Right atrium auricular region (tissue), 2 donors: ENCODE measurements around the gene POLRMT. TPM values are rescaled to one million over a fixed set of nuclear protein-coding genes. Genes with fewer than 3 reads are reported as not detected.

Source experiments
- DNase-seq: peaks from one replicate; pipeline ENCODE4 v3.0.0-alpha.2; 2019; ENCODE audit warnings: low spot score
- H3K27ac ChIP-seq, 2 donors: fragments of 200-600 bp; sonication (generic); 1 replicate in 1 of 2; 2 replicates in 1 of 2; pipeline ENCODE4 v1.5.1; 2016 to 2019
- H3K27me3 ChIP-seq, 2 donors: fragments of 200-600 bp; sonication (generic); one replicate each; pipeline versions ENCODE4 v1.5.1 to v1.6.0; 2017 to 2019
- H3K36me3 ChIP-seq: fragments of 200-600 bp; sonication (generic); one replicate; pipeline ENCODE4 v1.5.1; 2016
- H3K4me1 ChIP-seq, 2 donors: fragments of 200-600 bp; sonication (generic); one replicate each; pipeline versions ENCODE4 v1.5.1 to v1.6.0; 2017 to 2019
- H3K4me3 ChIP-seq, 2 donors: fragments of 200-600 bp; sonication (generic); 1 replicate in 1 of 2; 2 replicates in 1 of 2; pipeline ENCODE4 v1.5.1; 2017 to 2019; ENCODE audit warnings: mild to moderate bottlenecking in 1 of 2, moderate library complexity in 1 of 2
- H3K9me3 ChIP-seq, 2 donors: fragments of 200-600 bp; sonication (generic); one replicate each; pipeline ENCODE4 v1.5.1; 2019
- CTCF ChIP-seq, 2 donors: fragments of 200-600 bp; sonication (generic); IDR thresholded peaks; one replicate each; pipeline ENCODE4 v1.5.1; 2019; ENCODE audit warnings: antibody characterized with exemption in 2 of 2
- total RNA-seq, 2 donors: library from RNA; depleted of rRNA; stranded (reverse); fragments of >200 nt; gene quantifications; one replicate each; pipeline ENCODE4 v1.1.0, GENCODE V29; 2016

The POLRMT gene
- total RNA-seq, 2 donors from 2014 or later: 24.5 to 30.4 TPM

- Histone ChIP-seq H3K27ac (peak overlapping the region; percentile 96 to 97), H3K4me3 (peak overlapping the region; percentile 34 to 98), H3K9me3 (no peaks in the 10 kb centered on the region), H3K4me1 (peaks cover 0 to 76% of the 10 kb centered on the region in 2 donors), H3K36me3 (peaks cover 17% of the 10 kb centered on the region), H3K27me3 (no peaks in the 10 kb centered on the region)
- no peak for TF ChIP-seq CTCF (IDR thresholded peaks at IDR 0.05)
- DNase-seq: no peak
Measured at GRCh38 chr19:574658-575526, 58.4 kb downstream of the POLRMT start.

GRCh38 chr19:573519-573825, 59.9 kb downstream of the POLRMT start:
- TF ChIP-seq CTCF (IDR thresholded peaks at IDR 0.05): no peak
- H3K27ac ChIP-seq: peak overlapping the region; percentile 96 to 97
- no peak for DNase-seq

GRCh38 chr19:572743-573518, 60.4 kb downstream of the POLRMT start:
- Histone ChIP-seq H3K9me3 (no peaks in the 10 kb centered on the region), H3K36me3 (peaks cover 4% of the 10 kb centered on the region), H3K27me3 (no peaks in the 10 kb centered on the region), H3K27ac (peak overlapping the region; percentile 96 to 97), H3K4me3 (peak overlapping the region; percentile 98 to 99), H3K4me1 (peaks cover 0 to 60% of the 10 kb centered on the region in 2 donors)
- TF ChIP-seq CTCF (IDR thresholded peaks at IDR 0.05): no peak
- DNase-seq: no peak

More at GRCh38 chr19:573519-573825, 59.9 kb downstream of the POLRMT start:
- no peaks in the 10 kb centered on the region for H3K27me3 ChIP-seq
- H3K36me3 ChIP-seq: peaks cover 9% of the 10 kb centered on the region
- peak overlapping the region; percentile 98 to 99 for H3K4me3 ChIP-seq
- peaks cover 0 to 66% of the 10 kb centered on the region in 2 donors for H3K4me1 ChIP-seq
- no peaks in the 10 kb centered on the region for H3K9me3 ChIP-seq

- H3K9me3 ChIP-seq: no peaks in the 10 kb centered on the region
- H3K27me3 ChIP-seq: no peaks in the 10 kb centered on the region
- peak within 1 kb of the TSS; percentile 96 to 97 for H3K27ac ChIP-seq
- H3K4me3 ChIP-seq: peak within 1 kb of the TSS; percentile 98 to 99
- peak; percentile 99 for DNase-seq
- no peaks in the 10 kb centered on the region for H3K36me3 ChIP-seq
- no peak for TF ChIP-seq CTCF (IDR thresholded peaks at IDR 0.05)
- peaks cover 0 to 53% of the 10 kb centered on the region in 2 donors for H3K4me1 ChIP-seq
Measured at GRCh38 chr19:572140-572742, 61.1 kb downstream of the POLRMT start, which contains the start of gene BSG. TSS of gene BSG (plus strand) at chr19:572596. CDS start at chr19:572635, 39 bp downstream.

- Histone ChIP-seq H3K36me3 (no peaks in the 10 kb centered on the region), H3K27me3 (no peaks in the 10 kb centered on the region), H3K27ac (peak overlapping the region; percentile 71 to 78), H3K9me3 (no peaks in the 10 kb centered on the region), H3K4me1 (peaks cover 0 to 47% of the 10 kb centered on the region in 2 donors), H3K4me3 (peak overlapping the region; percentile 98 to 99)
- TF ChIP-seq CTCF (IDR thresholded peaks at IDR 0.05): no peak
- DNase-seq: no peak
Measured at GRCh38 chr19:571566-571974, 61.8 kb downstream of the POLRMT start.
